ENCODE data around the gene ANKRD45.
"Not testable (repeated sequence)": the region's sequence is repeated elsewhere in the genome, so short reads cannot be mapped to it uniquely, and the experiment has no call there.

Gene ANKRD45

DNA sequence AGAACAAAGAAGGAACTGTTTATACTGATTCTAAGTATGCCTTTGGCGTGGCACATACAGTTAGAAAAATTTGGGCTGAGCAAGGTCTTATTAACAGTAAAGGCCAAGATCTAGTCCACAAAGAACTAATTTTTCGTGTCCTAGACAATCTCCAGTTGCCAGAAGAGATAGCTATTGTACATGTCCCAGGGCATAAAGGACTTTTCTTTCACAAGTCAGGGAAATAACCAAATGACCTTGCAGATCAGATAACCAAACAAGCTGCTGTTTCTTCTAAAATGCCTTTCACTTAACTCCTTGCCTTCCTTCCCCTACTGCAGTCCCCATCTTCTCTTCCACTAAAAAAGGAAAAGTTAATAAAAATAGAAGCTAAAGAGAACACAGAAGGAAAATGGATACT is 30.5 kb downstream of the ANKRD45 start:
- TF ChIP-seq, protein P1, sequence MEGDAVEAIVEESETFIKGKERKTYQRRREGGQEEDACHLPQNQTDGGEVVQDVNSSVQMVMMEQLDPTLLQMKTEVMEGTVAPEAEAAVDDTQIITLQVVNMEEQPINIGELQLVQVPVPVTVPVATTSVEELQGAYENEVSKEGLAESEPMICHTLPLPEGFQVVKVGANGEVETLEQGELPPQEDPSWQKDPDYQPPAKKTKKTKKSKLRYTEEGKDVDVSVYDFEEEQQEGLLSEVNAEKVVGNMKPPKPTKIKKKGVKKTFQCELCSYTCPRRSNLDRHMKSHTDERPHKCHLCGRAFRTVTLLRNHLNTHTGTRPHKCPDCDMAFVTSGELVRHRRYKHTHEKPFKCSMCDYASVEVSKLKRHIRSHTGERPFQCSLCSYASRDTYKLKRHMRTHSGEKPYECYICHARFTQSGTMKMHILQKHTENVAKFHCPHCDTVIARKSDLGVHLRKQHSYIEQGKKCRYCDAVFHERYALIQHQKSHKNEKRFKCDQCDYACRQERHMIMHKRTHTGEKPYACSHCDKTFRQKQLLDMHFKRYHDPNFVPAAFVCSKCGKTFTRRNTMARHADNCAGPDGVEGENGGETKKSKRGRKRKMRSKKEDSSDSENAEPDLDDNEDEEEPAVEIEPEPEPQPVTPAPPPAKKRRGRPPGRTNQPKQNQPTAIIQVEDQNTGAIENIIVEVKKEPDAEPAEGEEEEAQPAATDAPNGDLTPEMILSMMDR (IDR thresholded peaks at IDR 0.05; ENCODE audit: borderline replicate concordance, insufficient read depth, low read depth, low read length), result no peak
- no peak overlapping the region for H3K4me3 ChIP-seq (ENCODE audit: low read depth, low read length)

DNA sequence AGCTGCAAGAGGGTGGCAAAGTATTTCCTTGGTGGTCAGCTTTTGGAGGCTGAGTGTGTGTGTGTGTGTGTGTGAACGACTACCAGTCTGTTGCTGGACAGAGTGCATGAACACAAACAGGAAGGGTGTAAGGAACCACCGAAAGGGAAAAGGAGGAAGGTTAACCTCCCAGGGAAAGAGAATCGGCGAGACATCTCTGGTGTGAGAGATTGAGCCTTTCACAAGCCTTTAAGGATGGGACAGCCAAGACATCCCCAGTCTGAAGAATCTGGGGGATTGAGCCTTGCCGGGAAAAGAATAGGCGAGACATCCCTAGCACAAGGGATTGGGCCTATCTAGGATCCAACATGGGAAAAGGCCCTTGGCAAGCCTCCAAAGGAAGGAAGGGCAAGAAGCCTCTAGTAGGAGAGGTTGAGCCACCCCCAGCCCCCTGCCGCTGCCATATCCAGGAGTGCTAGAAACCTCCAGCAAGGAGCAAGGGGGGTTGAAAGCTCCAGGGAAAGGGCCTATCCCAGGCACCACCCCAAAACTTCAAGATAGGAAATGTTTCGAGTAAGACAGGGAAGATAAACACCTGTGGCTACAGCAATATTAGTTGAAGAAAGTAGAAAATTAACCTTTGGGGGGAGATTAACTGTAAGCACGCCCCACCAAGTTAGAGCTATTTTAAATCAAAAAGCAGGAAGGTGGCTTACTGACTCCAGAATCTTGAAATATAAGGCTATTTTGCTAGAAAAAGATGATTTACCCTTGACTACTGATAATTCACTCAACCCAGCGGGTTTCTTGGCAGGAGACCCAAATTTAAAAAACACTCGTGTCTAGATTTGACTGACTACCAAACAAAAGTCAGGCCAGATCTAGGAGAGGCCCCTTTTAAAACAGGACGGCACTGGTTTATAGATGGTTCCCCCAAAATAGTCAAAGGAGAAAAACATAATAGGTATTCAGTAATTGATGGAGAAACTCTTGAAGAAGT is 31.3 kb downstream of the ANKRD45 start:
- no peak overlapping the region for H3K4me3 ChIP-seq (ENCODE audit: low read depth, low read length)
- TF ChIP-seq, protein P1 (IDR thresholded peaks at IDR 0.05; ENCODE audit: borderline replicate concordance, insufficient read depth, low read depth, low read length), result no peak

DNA sequence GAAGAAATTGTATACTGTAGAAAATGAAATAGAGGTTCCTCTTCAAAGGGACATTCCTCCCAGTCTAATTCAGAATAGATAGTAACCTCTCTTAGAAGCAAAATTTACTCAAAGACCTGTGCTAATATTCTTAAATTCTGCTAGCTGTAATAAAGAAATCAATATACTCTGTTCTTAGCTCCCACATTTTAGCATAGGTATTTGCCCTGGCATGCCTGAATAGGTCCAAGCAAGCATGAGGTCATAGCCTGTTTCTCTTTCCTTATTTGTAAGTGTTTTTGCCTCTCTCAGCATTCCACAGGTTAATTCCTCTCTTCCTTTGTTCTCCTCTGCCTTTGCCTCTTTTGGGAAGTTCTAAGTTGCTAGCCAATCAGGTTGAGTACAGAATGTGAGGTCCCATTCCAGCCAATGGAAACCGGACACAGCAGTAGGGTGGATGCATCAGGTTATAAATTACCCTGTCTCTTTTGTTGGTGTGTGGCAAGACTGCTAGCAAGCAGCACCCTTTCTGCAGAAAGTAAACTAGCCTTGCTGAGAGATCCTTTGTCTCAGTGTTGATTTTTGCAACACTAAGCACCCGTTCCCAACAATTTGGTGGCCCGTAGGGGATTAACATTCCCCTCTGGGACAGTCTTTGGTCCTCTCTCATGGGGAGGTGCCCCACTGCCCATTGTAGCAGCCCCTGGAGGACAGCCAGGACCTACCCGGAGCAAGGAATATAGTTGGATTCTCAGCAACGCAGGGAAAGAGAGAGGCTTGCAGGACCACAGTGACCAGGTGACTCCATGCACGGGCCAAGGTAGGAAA is 32.2 kb downstream of the ANKRD45 start:
- H3K4me3 ChIP-seq (ENCODE audit: low read depth, low read length), result not testable (repeated sequence)

DNA sequence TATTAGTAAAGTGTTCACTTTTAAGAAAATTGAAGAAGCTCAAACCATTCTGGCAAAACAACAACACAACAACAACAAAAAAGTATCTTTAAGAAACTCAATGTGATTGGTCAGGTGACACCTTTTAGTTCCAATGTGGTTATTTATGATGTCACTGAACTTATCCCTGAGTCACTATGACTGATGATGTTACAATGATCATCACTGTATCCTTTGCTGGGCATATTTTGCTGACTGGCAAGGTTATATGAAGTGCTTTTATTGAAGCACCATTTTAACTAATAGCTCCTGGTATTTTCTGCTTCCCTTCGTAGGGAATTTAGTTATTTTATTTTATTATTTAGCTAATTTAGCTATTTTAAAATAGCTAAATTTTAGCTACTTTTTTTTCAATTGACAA is 34.5 kb downstream of the ANKRD45 start, which contains the start of gene TEX50:
Gene TEX50, plus strand, starts transcription at position 223 of the 400 bp plus-strand sequence. CDS start 184 bp downstream, outside the sequence.
- TF ChIP-seq, protein P1 (IDR thresholded peaks at IDR 0.05; ENCODE audit: borderline replicate concordance, insufficient read depth, low read depth, low read length), result no peak
- H3K4me3 ChIP-seq (ENCODE audit: low read depth, low read length), result no peak within 1 kb of the TSS

DNA sequence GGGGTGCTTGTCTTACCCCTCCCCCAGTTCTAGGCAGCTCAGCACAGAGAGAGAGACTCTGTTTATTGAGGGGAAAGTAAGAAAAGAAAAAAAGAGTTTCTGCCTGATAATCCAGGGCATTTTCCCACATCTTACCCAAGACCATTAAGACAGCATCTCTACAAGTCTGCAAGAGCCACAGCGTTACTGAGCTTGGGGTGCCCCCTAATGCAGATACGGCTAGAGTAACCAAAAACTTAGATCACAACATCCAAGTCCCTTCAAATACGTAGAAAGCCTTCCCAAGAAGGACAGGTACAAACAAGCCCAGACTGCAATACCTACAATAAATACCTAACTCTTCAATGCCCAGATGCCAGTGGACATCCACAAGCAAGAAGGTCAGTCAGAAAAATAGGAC is 40.8 kb downstream of the ANKRD45 start:
- no peak overlapping the region for H3K4me3 ChIP-seq (ENCODE audit: low read depth, low read length)
- TF ChIP-seq, protein P1 (IDR thresholded peaks at IDR 0.05; ENCODE audit: borderline replicate concordance, insufficient read depth, low read depth, low read length), result no peak

DNA sequence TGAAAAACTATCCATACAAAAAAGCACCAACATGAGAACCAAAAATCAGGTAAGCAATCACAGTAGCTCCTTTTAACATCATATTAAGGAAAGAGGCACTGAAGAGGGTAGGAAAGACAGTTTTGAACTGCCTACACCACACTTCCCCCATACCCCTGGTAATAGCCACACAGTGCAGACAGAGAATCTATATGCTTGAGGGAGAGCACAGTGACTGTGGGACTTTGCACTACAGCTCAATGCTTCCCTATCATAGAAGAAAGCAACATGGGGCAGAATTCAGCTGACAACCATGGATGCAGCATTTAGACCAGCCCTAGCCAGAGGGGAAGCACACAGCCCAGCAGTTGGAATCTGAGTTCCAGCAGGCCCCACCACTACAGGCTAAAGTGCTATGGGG is 42.4 kb downstream of the ANKRD45 start:
- TF ChIP-seq, protein P1 (IDR thresholded peaks at IDR 0.05; ENCODE audit: borderline replicate concordance, insufficient read depth, low read depth, low read length), result no peak
- H3K4me3 ChIP-seq (ENCODE audit: low read depth, low read length), result no peak overlapping the region

DNA sequence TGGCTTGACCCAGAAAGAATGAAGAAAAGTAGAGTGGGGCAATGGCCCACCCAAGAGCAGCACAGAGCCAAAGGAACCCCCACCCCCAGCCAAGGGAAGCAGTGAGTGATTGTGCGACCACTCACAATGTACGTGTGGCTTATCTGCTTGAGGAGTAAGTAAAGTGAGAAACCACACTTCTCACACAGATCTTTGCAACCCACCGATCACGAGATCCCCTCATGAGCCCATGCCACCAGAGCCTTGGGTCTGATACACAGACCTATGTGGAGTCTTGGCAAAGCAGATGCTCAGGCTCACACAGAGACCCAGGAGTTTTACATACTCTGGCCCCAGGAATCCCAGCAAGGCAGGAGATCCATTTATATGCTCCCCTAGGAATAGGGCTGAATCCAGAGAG is 52.8 kb downstream of the ANKRD45 start:
- no peak overlapping the region for H3K4me3 ChIP-seq (ENCODE audit: low read depth, low read length)
- TF ChIP-seq, protein P1 (IDR thresholded peaks at IDR 0.05; ENCODE audit: borderline replicate concordance, insufficient read depth, low read depth, low read length), result no peak

DNA sequence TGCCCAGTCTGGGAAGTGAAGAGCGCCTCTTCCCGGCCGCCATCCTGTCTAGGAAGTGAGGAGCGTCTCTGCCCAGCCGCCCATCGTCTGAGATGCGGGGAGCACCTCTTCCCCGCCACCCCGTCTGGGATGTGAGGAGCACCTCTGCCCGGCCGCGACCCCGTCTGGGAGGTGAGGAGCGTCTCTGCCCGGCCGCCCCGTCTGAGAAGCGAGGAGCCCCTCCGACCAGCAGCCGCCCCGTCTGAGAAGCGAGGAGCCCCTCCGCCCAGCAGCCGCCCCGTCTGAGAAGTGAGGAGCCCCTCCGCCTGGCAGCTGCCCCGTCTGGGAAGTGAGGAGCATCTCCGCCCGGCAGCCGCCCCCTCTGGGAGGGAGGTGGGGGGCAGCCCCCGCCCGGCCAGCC is 56.6 kb downstream of the ANKRD45 start:
- H3K4me3 ChIP-seq (ENCODE audit: low read depth, low read length), result not testable (repeated sequence)

Data from GM12875 (cell line).